ENCODE measurements around the gene BMP2K. TPM values are rescaled to one million over a fixed set of nuclear protein-coding genes. Genes with fewer than 3 reads are reported as not detected.

BMP2K gene
- total RNA-seq, 1 donor from 2014 or later: 24.0 TPM

DNA sequence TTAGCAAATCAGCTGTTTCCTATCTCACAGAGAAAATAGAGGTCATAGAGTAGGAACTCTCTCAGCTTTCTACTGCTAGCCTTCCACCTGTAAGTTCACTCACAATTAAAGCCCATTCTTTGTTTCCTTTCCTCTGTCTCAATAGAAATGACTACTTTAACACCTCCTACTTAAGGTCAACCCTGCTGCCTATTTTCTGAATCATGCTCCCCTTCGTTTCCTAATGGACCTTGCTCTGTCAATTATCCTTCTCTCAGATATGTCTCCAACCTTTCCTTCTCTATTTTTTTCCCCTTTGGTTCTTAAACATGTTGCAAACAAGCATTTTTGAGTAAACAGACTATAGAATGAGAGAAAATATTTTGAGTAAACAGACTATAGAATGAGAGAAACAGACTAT lies 168.2 kb downstream of the BMP2K start:
- Mint-ChIP-seq H3K9me3 (peaks cover 5% of the 10 kb centered on the region), H3K36me3 (ENCODE audit: low read depth) (peaks cover 2% of the 10 kb centered on the region), H3K27me3 (ENCODE audit: low read depth) (peaks cover 55% of the 10 kb centered on the region), H3K27ac (ENCODE audit: unreplicated experiment) (no peak overlapping the region), H3K4me1 (peaks cover 6% of the 10 kb centered on the region), H3K4me3 (no peak overlapping the region)
- TF ChIP-seq CTCF (conservative IDR thresholded peaks at IDR 0.05): no peak
- no peak for DNase-seq (ENCODE audit: low read depth, low spot score)

GRCh38 chr4:78945651-78946179 lies 169.6 kb downstream of the BMP2K start:
- H3K9me3 Mint-ChIP-seq: peaks cover 5% of the 10 kb centered on the region
- no peaks in the 10 kb centered on the region for H3K4me1 Mint-ChIP-seq

DNA sequence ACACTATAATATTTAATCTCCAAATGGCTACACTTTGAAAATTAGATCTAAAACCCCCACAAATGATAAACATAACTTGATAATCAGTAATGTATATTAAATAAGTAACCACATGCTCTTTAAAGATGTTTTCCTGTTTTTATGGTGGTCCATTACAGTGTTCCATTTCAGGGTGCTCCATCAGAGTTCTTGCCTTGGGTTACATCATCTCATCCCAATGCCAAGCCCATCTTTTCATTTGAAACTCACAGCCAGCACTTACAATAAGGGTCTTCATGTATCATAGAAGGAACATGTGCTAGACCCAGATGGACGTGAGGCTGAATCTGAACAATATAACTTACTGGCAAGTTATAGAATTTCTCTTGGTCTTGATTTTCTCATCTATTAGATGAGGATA lies 173.6 kb downstream of the BMP2K start:
- H3K9me3 Mint-ChIP-seq: peaks cover 5% of the 10 kb centered on the region
- H3K4me1 Mint-ChIP-seq: no peaks in the 10 kb centered on the region
- no peak for DNase-seq (ENCODE audit: low read depth, low spot score)
- no peak for TF ChIP-seq CTCF (conservative IDR thresholded peaks at IDR 0.05)
- peaks cover 2% of the 10 kb centered on the region for H3K36me3 Mint-ChIP-seq (ENCODE audit: low read depth)
- peaks cover 40% of the 10 kb centered on the region for H3K27me3 Mint-ChIP-seq (ENCODE audit: low read depth)
- no peak overlapping the region for H3K4me3 Mint-ChIP-seq
- H3K27ac Mint-ChIP-seq (ENCODE audit: unreplicated experiment): no peak overlapping the region

More at GRCh38 chr4:78945651-78946179, 169.6 kb downstream of the BMP2K start:
- DNase-seq (ENCODE audit: low read depth, low spot score): no peak
- Mint-ChIP-seq H3K36me3 (ENCODE audit: low read depth) (peaks cover 2% of the 10 kb centered on the region), H3K4me3 (no peak overlapping the region), H3K27me3 (ENCODE audit: low read depth) (peaks cover 48% of the 10 kb centered on the region), H3K27ac (ENCODE audit: unreplicated experiment) (no peak overlapping the region)
- no peak for TF ChIP-seq CTCF (conservative IDR thresholded peaks at IDR 0.05)

- Mint-ChIP-seq H3K4me1 (no peaks in the 10 kb centered on the region), H3K27me3 (ENCODE audit: low read depth) (peaks cover 25% of the 10 kb centered on the region), H3K4me3 (no peak overlapping the region), H3K36me3 (ENCODE audit: low read depth) (no peaks in the 10 kb centered on the region), H3K27ac (ENCODE audit: unreplicated experiment) (no peak overlapping the region), H3K9me3 (peaks cover 2% of the 10 kb centered on the region)
- DNase-seq (ENCODE audit: low read depth, low spot score): peak; percentile 44
- TF ChIP-seq CTCF (conservative IDR thresholded peaks at IDR 0.05): peak; percentile 91
Measured at GRCh38 chr4:78951862-78952472, 175.8 kb downstream of the BMP2K start.

- no peak overlapping the region for H3K4me3 Mint-ChIP-seq
- no peak for DNase-seq (ENCODE audit: low read depth, low spot score)
- H3K36me3 Mint-ChIP-seq (ENCODE audit: low read depth): no peaks in the 10 kb centered on the region
- H3K27ac Mint-ChIP-seq (ENCODE audit: unreplicated experiment): no peak overlapping the region
- H3K9me3 Mint-ChIP-seq: no peaks in the 10 kb centered on the region
- TF ChIP-seq CTCF (conservative IDR thresholded peaks at IDR 0.05): no peak
- H3K4me1 Mint-ChIP-seq: no peaks in the 10 kb centered on the region
- peaks cover 15% of the 10 kb centered on the region for H3K27me3 Mint-ChIP-seq (ENCODE audit: low read depth)
Measured at GRCh38 chr4:78953231-78953630, 177.1 kb downstream of the BMP2K start.
